Esophagus squamous epithelium (tissue), 4 donors: ENCODE measurements around the gene WDR54.
"Not testable (repeated sequence)": the region's sequence is repeated elsewhere in the genome, so short reads cannot be mapped to it uniquely, and the experiment has no call there.

Experiments used
- CTCF ChIP-seq, 6 experiments: fragments of 450-650 bp in 4 of 6; fragments of 200-600 bp in 2 of 6; sonication (generic) in 2 of 6; IDR thresholded peaks; one replicate each; pipeline ENCODE4 v1.5.1; 2016 to 2019; ENCODE audit warnings: antibody characterized with exemption in 6 of 6, mild to moderate bottlenecking in 4 of 6, moderate library complexity in 4 of 6
- POLR2A ChIP-seq, 4 donors: fragments of 450-650 bp; IDR thresholded peaks; one replicate each; pipeline ENCODE4 v1.6.1; 2017; ENCODE audit warnings: antibody characterized with exemption in 4 of 4, mild to moderate bottlenecking in 4 of 4, moderate library complexity in 3 of 4

GRCh38 chr2:74420443-74421103 is 957 bp upstream of the WDR54 start:
- not testable (repeated sequence) for TF ChIP-seq CTCF, POLR2A (IDR thresholded peaks at IDR 0.05)
